Mesothelial cell of epicardium (in vitro differentiated cells): Measurements from ENCODE around the gene TIMMDC1. TPM values are rescaled to one million over a fixed set of nuclear protein-coding genes. Genes with fewer than 3 reads are reported as not detected.

Source experiments
- DNase-seq, 2 experiments: peaks; one replicate each; pipeline ENCODE4 v3.0.0; 2021; ENCODE audit warnings: low spot score in 2 of 2; ENCODE audit not compliant: unreplicated experiment in 2 of 2
- H3K27ac Mint-ChIP-seq: 2 replicates; pipeline ENCODE4 v1.8.0; 2021; ENCODE audit warnings: mixed read lengths
- H3K27me3 Mint-ChIP-seq: 2 replicates; pipeline ENCODE4 v1.8.0; 2021; ENCODE audit warnings: low read depth, mixed read lengths
- H3K36me3 Mint-ChIP-seq: 2 replicates; pipeline ENCODE4 v1.8.0; 2021; ENCODE audit warnings: mixed read lengths
- H3K4me1 Mint-ChIP-seq: 2 replicates; pipeline ENCODE4 v1.8.0; 2021; ENCODE audit warnings: mixed read lengths
- H3K4me3 Mint-ChIP-seq: 2 replicates; pipeline ENCODE4 v1.8.0; 2021; ENCODE audit warnings: mild to moderate bottlenecking, moderate library complexity, mixed read lengths
- H3K9me3 Mint-ChIP-seq: 2 replicates; pipeline ENCODE4 v1.8.0; 2021; ENCODE audit warnings: mixed read lengths
- CTCF ChIP-seq: fragments of 200-600 bp; sonication (generic); IDR thresholded peaks from one replicate; pipeline ENCODE4 v1.5.0; 2021; ENCODE audit warnings: antibody characterized with exemption; ENCODE audit not compliant: unreplicated experiment
- total RNA-seq: library from RNA; stranded (reverse); gene quantifications from 3 replicates; pipeline ENCODE4 v1.2.1, GENCODE V29; 2021

Gene TIMMDC1
- total RNA-seq, 1 donor from 2014 or later, result 102 TPM

GRCh38 chr3:119529883-119530282 lies 31.5 kb downstream of the TIMMDC1 start:
- Mint-ChIP-seq H3K4me3 (no peak overlapping the region), H3K4me1 (no peaks in the 10 kb centered on the region), H3K9me3 (no peaks in the 10 kb centered on the region), H3K27ac (no peak overlapping the region), H3K36me3 (peaks cover 11% of the 10 kb centered on the region), H3K27me3 (no peaks in the 10 kb centered on the region)
- no peak for TF ChIP-seq CTCF
- no peak for DNase-seq

- DNase-seq, result no peak
- no peak overlapping the region for H3K27ac Mint-ChIP-seq
- peaks cover 9% of the 10 kb centered on the region for H3K36me3 Mint-ChIP-seq
- TF ChIP-seq CTCF, result no peak
- H3K27me3 Mint-ChIP-seq, result no peaks in the 10 kb centered on the region
- no peaks in the 10 kb centered on the region for H3K4me1 Mint-ChIP-seq
- no peaks in the 10 kb centered on the region for H3K9me3 Mint-ChIP-seq
- H3K4me3 Mint-ChIP-seq, result no peak overlapping the region
These were observed 32.1 kb downstream of the TIMMDC1 start for GRCh38 chr3:119530456-119530855.

- no peak overlapping the region for H3K4me3 Mint-ChIP-seq
- H3K4me1 Mint-ChIP-seq, result no peaks in the 10 kb centered on the region
- TF ChIP-seq CTCF, result no peak
- H3K27ac Mint-ChIP-seq, result no peak overlapping the region
- DNase-seq, result no peak
- H3K27me3 Mint-ChIP-seq, result no peaks in the 10 kb centered on the region
- no peaks in the 10 kb centered on the region for H3K9me3 Mint-ChIP-seq
- H3K36me3 Mint-ChIP-seq, result peaks cover 7% of the 10 kb centered on the region
These were observed 32.8 kb downstream of the TIMMDC1 start for GRCh38 chr3:119531151-119531550.

GRCh38 chr3:119534296-119534695 lies 35.9 kb downstream of the TIMMDC1 start:
- H3K4me3 Mint-ChIP-seq, result no peak overlapping the region
- H3K9me3 Mint-ChIP-seq, result no peaks in the 10 kb centered on the region
- H3K4me1 Mint-ChIP-seq, result no peaks in the 10 kb centered on the region
- no peaks in the 10 kb centered on the region for H3K36me3 Mint-ChIP-seq
- no peak for TF ChIP-seq CTCF
- DNase-seq, result no peak
- no peak overlapping the region for H3K27ac Mint-ChIP-seq
- no peaks in the 10 kb centered on the region for H3K27me3 Mint-ChIP-seq

- TF ChIP-seq CTCF, result no peak
- H3K9me3 Mint-ChIP-seq, result no peaks in the 10 kb centered on the region
- H3K27me3 Mint-ChIP-seq, result peaks cover 2% of the 10 kb centered on the region
- H3K4me3 Mint-ChIP-seq, result no peak overlapping the region
- H3K27ac Mint-ChIP-seq, result no peak overlapping the region
- no peaks in the 10 kb centered on the region for H3K4me1 Mint-ChIP-seq
- H3K36me3 Mint-ChIP-seq, result no peaks in the 10 kb centered on the region
- DNase-seq, result no peak
These were observed 38.4 kb downstream of the TIMMDC1 start for GRCh38 chr3:119536757-119537156.

- no peaks in the 10 kb centered on the region for H3K36me3 Mint-ChIP-seq
- no peaks in the 10 kb centered on the region for H3K4me1 Mint-ChIP-seq
- H3K4me3 Mint-ChIP-seq, result no peak overlapping the region
- H3K9me3 Mint-ChIP-seq, result peaks cover 3% of the 10 kb centered on the region
- H3K27me3 Mint-ChIP-seq, result peaks cover 6% of the 10 kb centered on the region
- H3K27ac Mint-ChIP-seq, result no peak overlapping the region
- DNase-seq, result no peak
- no peak for TF ChIP-seq CTCF
These were observed 40.4 kb downstream of the TIMMDC1 start for GRCh38 chr3:119538772-119539171.
